CD4-positive, alpha-beta T cell treated with Interleukin-17A for 4 hours (primary cell): ENCODE data around the gene CEP95.
"Not testable (repeated sequence)": the region's sequence is repeated elsewhere in the genome, so short reads cannot be mapped to it uniquely, and the experiment has no call there.

Experiments
- DNase-seq: peaks from one replicate; pipeline ENCODE4 v3.0.0-alpha.2; 2020; ENCODE audit warnings: mixed read lengths

The CEP95 gene

DNA sequence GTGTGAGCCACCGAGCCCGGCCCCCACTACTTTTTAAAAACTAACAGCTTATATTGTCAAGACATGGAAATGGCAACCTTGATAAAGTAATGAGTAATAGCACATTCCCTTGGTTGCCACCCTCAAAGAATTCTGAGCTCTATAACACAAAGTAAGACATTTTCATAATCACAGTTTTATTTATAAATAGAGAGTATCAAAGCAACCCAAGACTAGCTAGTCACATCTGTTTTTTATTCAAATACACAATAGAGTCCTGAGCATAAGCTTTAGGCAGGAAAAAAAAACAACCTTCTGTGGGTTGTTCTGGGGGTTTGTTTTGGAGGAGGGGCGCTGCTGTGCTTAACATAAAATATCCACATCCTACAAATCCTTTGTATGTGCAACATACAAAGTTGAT lies 68.7 kb downstream of the CEP95 start:
- no peak for DNase-seq

DNA sequence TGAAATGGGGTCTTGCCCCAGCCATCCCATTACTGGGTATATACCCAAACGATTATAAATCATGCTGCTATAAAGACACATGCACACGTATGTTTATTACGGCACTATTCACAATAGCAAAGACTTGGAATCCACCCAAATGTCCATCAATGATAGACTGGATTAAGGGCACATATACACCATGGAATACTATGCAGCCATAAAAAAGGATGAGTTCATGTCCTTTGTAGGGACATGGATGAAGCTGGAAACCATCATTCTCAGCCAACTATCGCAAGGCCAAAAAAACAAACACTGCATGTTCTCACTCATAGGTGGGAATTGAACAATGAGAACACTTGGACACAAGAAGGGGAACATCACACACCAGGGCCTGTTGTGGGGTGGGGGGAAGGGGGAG lies 70.2 kb downstream of the CEP95 start:
- not testable (repeated sequence) for DNase-seq

GRCh38 chr17:64579917-64580316 lies 73.1 kb downstream of the CEP95 start:
- no peak for DNase-seq

DNA sequence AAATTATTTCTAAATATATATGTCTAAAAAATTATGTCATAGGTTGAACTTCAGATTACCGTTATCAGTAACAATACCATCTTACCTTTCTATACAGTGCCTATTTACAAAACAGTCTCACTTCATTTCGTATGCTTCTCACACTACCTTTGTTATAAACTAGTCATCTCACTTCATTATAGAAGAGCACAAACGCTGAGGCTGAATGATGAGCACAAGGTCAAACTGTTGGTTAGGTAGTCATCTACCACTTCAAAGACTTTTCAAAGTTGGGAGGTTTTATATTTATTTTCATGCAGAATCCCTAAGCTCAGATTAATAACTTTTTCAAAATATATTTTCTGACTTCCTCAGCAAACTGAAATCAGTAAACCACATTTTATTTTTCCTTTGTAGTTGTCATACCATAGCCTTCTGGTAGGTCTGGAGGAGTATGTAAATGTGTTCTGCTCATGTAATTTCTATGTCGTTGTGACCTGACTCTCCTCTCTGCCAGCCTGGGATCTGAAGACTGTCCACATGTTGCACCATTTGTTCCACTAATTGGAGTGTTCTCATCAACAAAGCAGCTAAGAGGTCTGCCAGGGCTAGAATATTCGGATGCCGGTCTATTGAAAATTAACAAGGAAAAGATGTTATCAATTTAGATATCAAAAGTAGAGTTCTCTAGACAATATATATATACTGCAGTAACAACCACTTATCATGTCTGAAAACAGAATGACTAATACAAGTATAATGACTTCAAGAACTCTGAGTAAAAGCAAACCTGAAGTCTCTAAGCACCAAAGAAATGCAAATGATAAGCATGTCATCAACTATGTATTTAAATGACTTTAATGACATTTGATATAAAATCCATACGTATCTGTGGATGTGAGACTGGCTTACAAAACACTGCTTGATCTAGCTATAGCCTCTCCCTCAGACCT lies 73.9 kb downstream of the CEP95 start:
- no peak for DNase-seq

DNA sequence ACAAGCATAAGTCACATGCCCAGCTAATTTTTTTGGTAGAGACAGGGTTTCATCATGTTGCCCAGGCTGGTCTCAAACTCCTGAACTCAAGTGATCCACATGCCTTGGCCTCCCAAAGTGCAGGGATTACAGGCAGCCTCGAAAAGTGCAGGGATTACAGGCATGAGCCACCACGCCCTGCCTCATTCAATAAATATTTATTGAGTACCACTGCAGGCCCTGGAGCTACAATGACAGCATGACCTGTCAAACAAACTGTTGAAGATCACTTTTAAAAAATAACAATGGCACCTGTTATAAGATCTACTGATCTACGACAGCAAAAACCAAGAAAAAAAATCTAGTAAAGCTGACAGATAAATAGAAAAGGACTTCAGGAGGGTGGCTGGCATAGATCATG lies 76.3 kb downstream of the CEP95 start:
- no peak for DNase-seq

- DNase-seq: no peak
These were observed 78.4 kb downstream of the CEP95 start for GRCh38 chr17:64585146-64585545.
